HG03064 (cell line): Measurements from ENCODE around the gene SYS1.

Experiments
- ATAC-seq: cut with Tn5 transposase; IDR thresholded peaks from one replicate; pipeline ENCODE4 v1.9.1; 2021; ENCODE audit warnings: low read depth; ENCODE audit not compliant: unreplicated experiment

Gene SYS1

GRCh38 chr20:45374966-45375365 lies 12.0 kb downstream of the SYS1 start:
- no peak for ATAC-seq

- ATAC-seq, result no peak
These were observed 14.3 kb downstream of the SYS1 start for GRCh38 chr20:45377269-45377668.

- ATAC-seq, result no peak
These were observed 15.2 kb downstream of the SYS1 start, which contains the start of gene TP53TG5 for GRCh38 chr20:45378191-45378590. Gene TP53TG5, minus strand, starts transcription at chr20:45378325. Its CDS starts 89 bp downstream, at chr20:45378236.

GRCh38 chr20:45387274-45387673 lies 24.3 kb downstream of the SYS1 start:
- ATAC-seq, result no peak

GRCh38 chr20:45390931-45391330 lies 28.0 kb downstream of the SYS1 start:
- no peak for ATAC-seq

- ATAC-seq, result no peak
These were observed 28.6 kb downstream of the SYS1 start for GRCh38 chr20:45391559-45391958.

- ATAC-seq, result no peak
These were observed 29.8 kb downstream of the SYS1 start for GRCh38 chr20:45392733-45393132.

GRCh38 chr20:45394221-45395113 lies 31.5 kb downstream of the SYS1 start:
- no peak for ATAC-seq

GRCh38 chr20:45395114-45395415 lies 32.1 kb downstream of the SYS1 start:
- no peak for ATAC-seq

- ATAC-seq, result no peak
These were observed 36.1 kb downstream of the SYS1 start for GRCh38 chr20:45399018-45399417.

- no peak for ATAC-seq
These were observed 37.5 kb downstream of the SYS1 start for GRCh38 chr20:45400346-45401031.

- ATAC-seq, result no peak
These were observed 40.0 kb downstream of the SYS1 start for GRCh38 chr20:45402946-45403345.

GRCh38 chr20:45404438-45404837 lies 41.5 kb downstream of the SYS1 start:
- ATAC-seq, result no peak

GRCh38 chr20:45405571-45406259 lies 42.8 kb downstream of the SYS1 start:
- no peak for ATAC-seq

GRCh38 chr20:45406260-45407066 lies 43.5 kb downstream of the SYS1 start:
- no peak for ATAC-seq

- ATAC-seq, result no peak
These were observed 44.2 kb downstream of the SYS1 start for GRCh38 chr20:45407067-45407745.

GRCh38 chr20:45407783-45408645 lies 45.1 kb downstream of the SYS1 start, which contains the start of gene DBNDD2:
Gene DBNDD2, plus strand, starts transcription at chr20:45408289. Its CDS starts 179 bp downstream, at chr20:45408468.
- no peak for ATAC-seq

GRCh38 chr20:45408646-45409213 lies 45.8 kb downstream of the SYS1 start:
- ATAC-seq, result no peak
